CD4-positive, alpha-beta T cell treated with Interleukin-15 for 4 hours (primary cell): ENCODE measurements around the gene SMOC2.

Experiments
- DNase-seq: peaks from one replicate; pipeline ENCODE4 v3.0.0-alpha.2; 2020; ENCODE audit warnings: low spot score

The SMOC2 gene

DNA sequence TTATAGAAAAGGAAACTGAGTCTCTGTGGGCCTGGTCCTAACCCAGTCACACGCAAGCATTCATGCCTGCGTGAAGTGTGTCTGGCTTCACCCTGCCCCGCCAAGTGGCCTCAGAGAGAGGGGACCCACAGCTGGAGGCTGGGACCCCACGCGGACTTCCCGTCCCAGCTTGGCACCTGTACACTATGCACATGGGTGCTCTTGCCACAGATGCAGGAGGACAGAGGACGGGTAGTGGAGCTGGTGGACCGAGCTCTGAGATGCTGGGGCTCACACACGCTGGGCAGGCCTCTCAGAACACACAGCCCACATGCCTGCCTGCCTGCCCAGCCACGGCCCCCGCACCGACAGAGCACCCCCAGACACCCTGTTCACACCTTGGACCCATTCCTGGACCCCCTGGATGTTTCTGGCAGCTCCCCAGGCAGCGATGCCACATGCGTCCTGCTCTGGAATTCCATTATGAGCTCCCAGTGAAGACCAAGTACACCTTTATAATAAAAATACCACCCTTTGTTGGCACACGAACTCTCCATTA lies 24.9 kb upstream of the SMOC2 start:
- no peak for DNase-seq

DNA sequence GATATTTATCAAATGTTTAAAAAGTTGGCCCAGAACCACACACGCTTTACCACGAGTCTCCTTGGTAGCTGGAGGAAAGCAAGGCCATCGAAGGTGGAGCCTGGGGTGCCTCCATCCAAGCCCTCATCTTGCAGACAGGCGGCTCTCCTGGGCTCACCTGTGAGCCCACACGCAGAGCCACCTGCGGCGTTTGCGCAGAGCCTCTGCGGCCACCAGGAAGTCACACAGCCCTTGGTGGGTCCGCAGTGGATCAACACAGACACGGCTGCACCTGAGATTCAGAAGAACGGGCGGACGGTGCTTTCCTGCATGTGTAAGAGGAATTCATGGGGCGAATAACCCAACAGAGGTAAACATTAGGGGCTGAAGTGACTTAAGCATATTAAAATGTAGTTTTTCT lies 24.5 kb upstream of the SMOC2 start:
- DNase-seq: no peak

GRCh38 chr6:168417191-168417590 lies 23.8 kb upstream of the SMOC2 start:
- DNase-seq: no peak

DNA sequence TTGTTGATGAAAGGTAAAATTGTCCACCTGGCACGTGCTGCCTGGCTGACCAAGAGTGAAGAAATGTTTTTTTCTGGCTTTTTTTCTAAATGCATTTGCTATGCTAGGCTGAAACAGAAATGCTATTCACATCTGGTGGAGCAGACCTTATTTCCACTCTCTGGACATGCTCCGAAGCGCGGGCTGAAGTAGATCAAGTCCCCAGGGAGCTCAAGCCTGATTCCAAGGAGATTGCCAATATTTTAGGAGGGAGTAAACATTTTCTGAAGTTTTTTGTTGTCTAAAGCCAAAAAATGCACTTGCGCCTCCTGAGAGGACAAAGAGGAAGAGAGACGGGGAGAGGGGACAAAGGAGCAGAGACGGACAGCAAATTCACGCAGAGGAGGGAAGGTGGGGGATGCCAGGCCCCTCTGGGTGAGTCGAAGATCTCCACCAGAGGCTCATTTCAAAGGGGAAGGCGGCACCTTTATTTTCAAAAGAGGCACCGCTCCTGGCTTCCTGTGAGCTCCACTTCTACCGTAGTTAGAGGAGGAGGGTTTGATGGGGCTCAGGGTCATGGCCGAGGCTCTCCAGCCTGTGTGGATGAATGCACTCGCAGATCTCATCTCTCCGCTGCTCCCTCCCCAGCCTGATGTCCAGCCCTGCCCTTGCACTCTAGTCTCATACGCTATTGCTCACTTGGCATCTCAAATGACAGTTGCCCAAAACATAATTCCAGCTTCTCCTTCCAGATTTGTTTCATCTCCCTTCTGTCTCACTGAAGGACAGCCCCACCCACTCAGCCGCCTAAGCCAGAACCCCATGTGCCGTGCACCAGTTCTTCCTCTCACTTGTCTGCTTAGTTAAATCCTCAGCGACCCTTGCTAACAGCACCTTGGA lies 23.1 kb upstream of the SMOC2 start:
- no peak for DNase-seq

GRCh38 chr6:168418711-168419121 lies 22.3 kb upstream of the SMOC2 start:
- no peak for DNase-seq

GRCh38 chr6:168419569-168419968 lies 21.4 kb upstream of the SMOC2 start:
- no peak for DNase-seq

DNA sequence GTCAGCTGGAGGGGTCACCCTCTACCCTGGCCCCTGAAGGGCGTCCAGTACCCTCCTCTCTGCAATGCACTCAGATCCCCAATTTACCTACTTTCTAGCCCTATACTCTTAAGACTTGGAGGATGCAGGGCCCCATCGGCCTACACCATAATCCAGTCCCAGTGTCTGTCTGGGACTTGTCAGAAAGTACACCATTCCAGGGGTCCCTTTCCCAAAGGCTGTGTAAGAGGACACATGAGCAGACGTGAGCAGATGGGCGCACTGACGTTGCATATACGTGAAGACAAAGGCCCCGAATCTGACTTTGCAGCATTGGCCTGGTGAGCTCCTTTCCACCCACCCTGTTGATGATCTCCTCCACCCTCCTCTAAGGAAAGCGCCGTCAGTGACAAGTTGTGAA lies 20.9 kb upstream of the SMOC2 start:
- no peak for DNase-seq

GRCh38 chr6:168420706-168421105 lies 20.3 kb upstream of the SMOC2 start:
- no peak for DNase-seq

DNA sequence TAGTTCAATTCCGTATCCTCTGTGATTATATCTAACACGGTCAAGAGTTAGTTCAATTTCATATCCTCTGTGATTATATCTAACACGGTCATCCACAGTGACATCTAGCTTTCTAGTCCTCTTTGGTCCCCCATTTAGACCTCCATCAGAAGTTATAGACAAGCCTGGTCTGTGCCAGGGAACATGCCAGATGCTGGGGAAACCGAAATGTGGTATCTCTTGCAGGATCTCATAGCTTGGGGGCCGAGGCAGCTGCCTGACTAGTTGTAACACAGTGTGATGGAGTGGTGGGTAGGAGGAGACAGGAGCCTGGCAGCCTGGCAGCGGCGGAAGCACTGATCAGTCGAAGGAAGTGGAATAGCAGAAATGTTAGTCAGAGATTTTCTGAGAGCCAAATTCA lies 13.8 kb upstream of the SMOC2 start:
- DNase-seq: no peak

DNA sequence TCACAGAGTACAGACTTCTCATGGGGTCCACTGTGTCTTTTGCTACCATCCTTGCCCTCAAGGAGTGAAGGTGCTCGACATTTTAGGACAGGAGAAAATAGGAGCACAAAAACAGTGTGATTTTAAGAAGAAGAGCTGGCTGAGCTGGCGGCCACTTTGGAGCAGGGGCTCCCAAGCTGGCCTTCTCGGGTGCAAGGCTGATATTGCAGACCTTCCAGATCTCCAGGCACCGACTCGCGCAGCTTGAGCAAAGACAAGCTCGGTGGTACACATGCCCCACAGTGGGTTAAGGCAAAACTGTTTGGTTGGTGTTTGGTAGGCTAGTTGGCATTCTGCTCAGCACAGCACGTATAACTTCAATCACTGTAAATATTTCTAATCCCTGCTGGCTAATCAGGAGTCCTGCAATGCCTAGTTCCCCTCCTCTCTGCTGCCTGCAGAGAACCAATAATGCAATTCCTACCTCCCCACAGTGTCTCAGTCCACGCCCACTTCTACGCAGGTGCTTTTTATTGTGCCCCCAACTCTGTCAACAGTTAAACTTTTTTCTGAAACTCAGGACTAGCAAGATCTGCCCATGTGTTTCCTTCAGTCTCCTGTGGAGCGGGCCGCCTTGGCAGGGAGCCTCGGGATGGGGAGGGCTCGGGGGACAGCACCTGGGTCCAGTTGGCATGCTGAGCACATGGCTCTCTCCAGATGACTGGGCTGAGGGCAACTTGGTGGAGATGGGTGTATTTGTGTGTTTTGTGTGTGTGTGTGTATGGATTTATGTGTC lies 12.7 kb upstream of the SMOC2 start:
- DNase-seq: no peak

- no peak for DNase-seq
Observed at GRCh38 chr6:168428863-168429262, 12.1 kb upstream of the SMOC2 start.

GRCh38 chr6:168432196-168432595 lies 8.8 kb upstream of the SMOC2 start:
- DNase-seq: no peak

GRCh38 chr6:168433898-168434297 lies 7.1 kb upstream of the SMOC2 start:
- DNase-seq: no peak

DNA sequence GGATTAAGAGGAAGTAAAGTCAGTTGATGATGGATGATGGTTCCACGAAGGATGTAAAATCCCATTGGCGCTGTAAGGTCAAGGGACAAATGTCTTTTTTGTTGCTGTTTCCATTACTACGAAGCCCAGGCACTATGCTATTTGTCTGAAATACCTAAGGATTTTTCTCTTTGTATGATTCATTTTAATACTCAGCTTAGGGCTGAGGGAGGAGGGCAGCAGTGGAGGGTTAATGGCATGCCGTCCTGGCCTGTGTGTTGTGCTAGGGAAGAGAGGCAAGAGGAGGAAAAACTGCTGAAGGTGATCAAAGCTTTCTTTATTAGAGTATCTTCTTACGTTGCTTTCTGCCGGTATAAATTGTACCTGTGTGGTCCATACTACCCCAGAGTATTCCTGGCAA lies 6.5 kb upstream of the SMOC2 start:
- no peak for DNase-seq

- no peak for DNase-seq
Observed at GRCh38 chr6:168437751-168438150, 3.2 kb upstream of the SMOC2 start.

DNA sequence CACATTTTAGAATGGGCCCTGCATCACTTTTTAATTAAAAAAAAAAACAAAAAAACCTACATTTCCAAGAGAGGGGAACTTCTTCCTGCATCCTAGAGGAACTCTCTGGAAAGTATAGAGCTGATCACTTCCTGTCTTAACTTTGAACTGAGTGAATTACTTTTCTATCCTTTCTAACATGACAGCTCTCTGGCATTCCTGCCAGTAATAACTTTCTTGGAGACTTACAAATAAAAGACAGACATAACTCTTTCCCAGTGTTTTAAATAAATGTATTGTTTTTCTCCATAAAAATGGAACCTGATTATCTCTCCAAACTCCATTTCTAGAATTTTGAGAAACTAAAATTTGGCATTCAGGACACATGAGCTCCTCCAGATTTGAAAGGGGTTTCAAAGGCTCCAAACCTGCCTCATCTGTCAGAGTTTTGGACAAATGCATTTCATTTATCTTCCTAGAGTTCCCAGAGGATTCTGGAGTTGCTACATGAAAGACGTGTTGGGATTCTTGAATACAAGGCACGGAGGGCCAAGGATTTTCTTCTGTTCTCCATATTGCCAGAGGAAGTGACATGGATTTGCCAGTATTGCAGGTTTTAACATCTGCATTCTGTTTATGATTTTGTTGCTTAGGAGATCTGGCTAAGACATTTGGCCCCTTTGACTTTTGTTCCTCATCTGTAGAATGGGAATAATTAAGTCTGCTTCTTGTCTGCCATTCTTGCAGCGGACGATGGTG lies 2.0 kb upstream of the SMOC2 start:
- no peak for DNase-seq

DNA sequence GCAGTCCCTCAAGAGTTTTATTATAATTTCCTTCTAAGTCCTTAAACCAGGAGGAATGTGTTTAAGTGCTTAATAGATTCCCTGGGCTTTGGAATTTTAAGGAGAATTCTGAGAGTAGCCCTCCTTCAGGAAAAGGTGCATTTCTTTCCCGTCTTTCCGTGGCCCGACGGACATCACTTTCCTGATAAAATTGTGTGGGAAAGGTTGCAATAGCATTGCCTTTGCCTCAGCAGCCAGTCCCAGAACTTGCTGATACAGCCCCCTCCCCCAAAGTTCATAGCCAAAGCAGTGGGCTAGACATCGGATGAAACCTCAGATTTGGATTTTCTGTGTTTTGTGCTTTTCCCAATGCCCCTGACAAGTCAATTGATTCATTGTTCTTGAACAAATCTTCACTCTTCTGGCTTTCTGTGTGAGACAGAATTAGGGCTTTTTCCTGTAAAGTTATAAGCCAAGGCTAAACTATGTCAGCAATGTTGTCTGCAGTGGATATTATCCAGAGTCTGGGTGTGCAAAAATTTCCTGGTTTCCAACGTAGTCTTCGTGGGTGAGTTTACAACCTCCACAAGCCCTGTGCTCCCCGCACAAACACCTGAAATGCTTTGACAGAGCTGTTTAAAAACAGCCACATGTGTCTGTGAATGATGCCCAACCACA lies 1.1 kb upstream of the SMOC2 start:
- DNase-seq: no peak

DNA sequence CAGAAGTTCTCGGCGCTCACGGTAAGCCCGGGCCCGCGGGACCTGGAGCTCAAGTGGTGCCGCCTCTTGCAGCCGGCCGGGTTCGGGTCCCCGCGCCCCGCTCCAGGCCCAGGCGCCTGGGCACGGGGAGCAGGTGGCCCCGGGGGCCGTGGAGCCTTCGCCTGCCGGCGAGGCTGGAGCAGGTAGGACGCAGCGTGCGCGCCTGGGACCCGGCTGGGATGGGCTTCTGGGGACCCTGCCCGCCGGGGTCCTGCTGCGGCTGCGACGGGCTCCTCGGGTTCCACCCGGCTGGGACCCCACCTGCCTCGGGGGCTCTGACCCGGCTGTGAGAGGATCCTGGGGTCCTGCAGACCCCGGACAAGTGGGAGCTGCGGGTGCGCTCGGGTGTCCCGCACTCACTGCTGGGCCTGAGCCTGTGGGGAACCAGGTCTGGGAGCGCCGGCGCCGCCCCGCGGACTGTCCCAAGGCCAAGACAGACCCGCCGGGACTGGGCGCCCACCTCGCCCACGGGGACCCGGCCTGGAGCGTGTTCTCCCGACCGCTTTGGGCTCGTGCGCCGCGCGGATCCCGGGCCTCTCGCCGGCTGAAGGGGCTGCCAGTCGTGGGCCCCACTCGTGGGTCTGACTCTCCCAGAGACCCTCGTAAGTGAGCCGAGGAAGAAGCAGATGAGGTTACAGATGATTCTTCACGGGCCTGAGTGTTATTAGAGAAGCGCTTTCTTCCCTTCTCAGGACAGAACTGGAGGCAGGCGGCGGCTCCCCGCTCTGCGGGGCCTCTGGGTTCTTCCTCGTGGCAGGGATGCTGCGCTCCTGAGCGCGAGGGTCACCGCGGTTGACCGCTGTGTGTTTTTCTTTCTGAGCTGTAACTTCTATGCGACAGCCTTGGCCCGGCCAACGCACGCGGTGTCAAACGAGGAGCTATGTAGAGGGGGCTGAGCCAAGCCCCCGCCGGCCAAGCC lies 729 bp downstream of the SMOC2 start:
- no peak for DNase-seq

GRCh38 chr6:168442646-168443045 lies 1.7 kb downstream of the SMOC2 start:
- DNase-seq: no peak

DNA sequence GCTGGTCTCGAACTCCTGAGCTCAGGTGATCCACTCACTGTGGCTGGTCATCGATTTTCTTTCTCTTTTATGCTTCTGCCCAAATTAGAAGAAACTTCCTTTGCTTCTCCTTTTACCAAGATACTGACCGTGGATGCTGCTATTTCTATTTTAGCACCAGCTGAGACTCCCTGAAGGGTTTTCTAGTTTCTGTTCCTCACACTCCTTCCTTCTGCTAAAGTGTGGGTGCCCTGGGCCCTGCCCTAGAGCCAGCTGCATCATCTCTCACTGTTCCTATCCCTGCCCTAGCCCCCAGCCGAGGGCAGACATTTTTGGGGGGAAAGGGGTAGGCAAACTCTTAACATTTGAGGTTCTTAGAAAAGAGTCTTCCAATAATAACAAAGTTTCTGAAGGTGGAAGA lies 6.3 kb downstream of the SMOC2 start:
- DNase-seq: no peak

GRCh38 chr6:168447700-168448099 lies 6.7 kb downstream of the SMOC2 start:
- DNase-seq: no peak
